Small intestine (tissue), 7 donors: ENCODE measurements around the gene RAB33A. TPM values are rescaled to one million over a fixed set of nuclear protein-coding genes. Genes with fewer than 3 reads are reported as not detected.

Experiments
- DNase-seq, 2 donors: peaks; one replicate each; pipeline versions ENCODE4 v3.0.0 to v3.0.0-alpha.2; 2013
- FAIRE-seq: peaks from 2 replicates; lab custom pipeline; 2012; peaks lifted over from hg19 to GRCh38; lab: Jason Lieb, UNC
- H3K27ac ChIP-seq, 3 donors: one replicate each; pipeline ENCODE4 v1.5.1; 2013; ENCODE audit warnings: low read length in 2 of 3, mild to moderate bottlenecking in 2 of 3, control low read depth in 1 of 3, inconsistent platforms in 1 of 3, low read depth in 1 of 3, moderate library complexity in 1 of 3
- H3K27me3 ChIP-seq, 3 donors: one replicate each; pipeline ENCODE4 v1.6.1; 2013; ENCODE audit warnings: low read length in 3 of 3, inconsistent platforms in 1 of 3; ENCODE audit not compliant: control insufficient read depth in 3 of 3, insufficient read depth in 3 of 3
- H3K36me3 ChIP-seq, 3 donors: one replicate each; pipeline ENCODE4 v1.6.1; 2013; ENCODE audit warnings: low read length in 3 of 3, inconsistent platforms in 1 of 3, low read depth in 1 of 3, mild to moderate bottlenecking in 1 of 3, moderate library complexity in 1 of 3; ENCODE audit not compliant: control insufficient read depth in 3 of 3, insufficient read depth in 2 of 3
- H3K4me1 ChIP-seq, 3 donors: one replicate each; pipeline ENCODE4 v1.6.1; 2013; ENCODE audit warnings: low read length in 2 of 3, inconsistent platforms in 1 of 3, low read depth in 1 of 3, mild to moderate bottlenecking in 1 of 3, moderate library complexity in 1 of 3; ENCODE audit not compliant: control insufficient read depth in 3 of 3, insufficient read depth in 2 of 3
- H3K4me3 ChIP-seq, 3 donors: one replicate each; pipeline ENCODE4 v1.5.1; 2013; ENCODE audit warnings: low read length in 3 of 3, control low read depth in 1 of 3, inconsistent platforms in 1 of 3, low read depth in 1 of 3, mild to moderate bottlenecking in 1 of 3, moderate library complexity in 1 of 3
- H3K9me3 ChIP-seq, 2 donors: one replicate each; pipeline ENCODE4 v1.6.1; 2013; ENCODE audit warnings: low read depth in 1 of 2, low read length in 1 of 2; ENCODE audit not compliant: control insufficient read depth in 2 of 2, insufficient read depth in 1 of 2
- WGBS, 3 donors: extraction: QIAGEN DNeasy Blood & Tissue Kit; methylation state at CpG; one replicate each; pipeline ENCODE4 v1.1.7; 2013; 5-methylcytosine and 5-hydroxymethylcytosine counted together
- polyA plus RNA-seq, 4 donors: library from polyadenylated mRNA; stranded (reverse) in 3 of 4; unstranded in 1 of 4; fragments of 200-250 nt in 3 of 4; fragments of 120-200 nt in 1 of 4; gene quantifications; one replicate each; pipeline versions ENCODE4 v1.2.1 to v1.2.3, GENCODE V29; 2013
- donor health status: healthy with polysubstance abuse.
- donor health status: control.
- donor health status: control.
- donor health status: Bipolar disorder and iron deficiency.
- donor health status: healthy.

RAB33A gene
- polyA plus RNA-seq, 4 donors: 0.50 to 1.1 (median 0.94) TPM

- no peak for FAIRE-seq
Observed at GRCh38 chrX:130174045-130174704, 2.4 kb downstream of the RAB33A start.

DNA sequence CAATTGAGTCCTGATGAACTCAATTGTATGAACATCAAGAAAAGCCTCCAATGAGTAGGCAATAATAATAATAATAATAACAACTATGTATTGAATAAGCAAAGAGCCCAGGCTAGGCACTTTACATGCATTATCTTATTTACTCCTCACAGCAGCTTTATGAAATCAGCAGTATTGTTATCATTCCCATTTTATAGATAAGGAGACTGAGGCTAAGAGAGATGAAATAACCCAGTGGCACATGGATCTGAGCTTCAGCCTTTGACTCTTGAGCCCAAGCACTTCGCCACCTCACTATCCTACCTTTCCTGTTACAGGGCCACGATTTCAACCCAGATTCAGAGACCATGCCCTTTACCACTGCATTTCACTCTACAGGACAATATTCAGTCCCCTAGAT is 3.2 kb downstream of the RAB33A start:
- WGBS, 3 donors: 86 to 100% (median 90%) methylated on average over 2 of the region's 2 CpGs
- H3K27ac ChIP-seq: no peak overlapping the region
- H3K9me3 ChIP-seq: no peaks in the 10 kb centered on the region
- H3K27me3 ChIP-seq: peaks cover 0 to 37% (median 0%) of the 10 kb centered on the region in 3 donors
- DNase-seq (no peak), FAIRE-seq (no peak)
- no peaks in the 10 kb centered on the region for H3K4me1 ChIP-seq
- H3K4me3 ChIP-seq: no peak overlapping the region
- H3K36me3 ChIP-seq: no peaks in the 10 kb centered on the region

More at GRCh38 chrX:130174045-130174704, 2.4 kb downstream of the RAB33A start:
- no peak for DNase-seq
- H3K4me1 ChIP-seq: no peaks in the 10 kb centered on the region
- peak overlapping the region in 1 of 3 donors; percentile 80 for H3K27ac ChIP-seq
- no peaks in the 10 kb centered on the region for H3K9me3 ChIP-seq
- no peak overlapping the region for H3K4me3 ChIP-seq
- WGBS, 3 donors: 54 to 59% (median 57%) methylated on average over 10 of the region's 10 CpGs
- no peaks in the 10 kb centered on the region for H3K36me3 ChIP-seq
- peaks cover 0 to 37% (median 0%) of the 10 kb centered on the region in 3 donors for H3K27me3 ChIP-seq

DNA sequence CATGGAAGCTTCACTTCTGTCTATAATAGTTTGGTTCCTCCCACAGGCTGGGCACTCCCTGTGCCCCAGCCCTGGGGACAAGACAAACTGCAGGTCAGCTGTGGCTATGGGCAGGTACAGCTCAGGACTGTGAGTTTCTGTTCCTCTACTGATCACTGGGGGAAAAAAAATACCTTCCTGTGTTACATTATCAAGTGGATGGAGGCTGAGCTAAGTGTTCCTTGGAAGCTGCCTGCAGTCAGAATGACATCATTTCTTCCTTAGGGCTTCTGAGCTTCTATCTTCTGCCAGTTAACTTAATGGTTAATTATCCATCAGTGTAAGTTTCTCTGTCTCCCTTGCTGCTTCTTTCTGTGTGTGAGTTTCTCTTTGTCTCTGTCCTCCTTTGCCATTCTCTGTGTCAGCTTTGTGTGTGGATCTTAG is 4.6 kb downstream of the RAB33A start:
- FAIRE-seq: no peak
- no peak for DNase-seq
- H3K27ac ChIP-seq: no peak overlapping the region

DNA sequence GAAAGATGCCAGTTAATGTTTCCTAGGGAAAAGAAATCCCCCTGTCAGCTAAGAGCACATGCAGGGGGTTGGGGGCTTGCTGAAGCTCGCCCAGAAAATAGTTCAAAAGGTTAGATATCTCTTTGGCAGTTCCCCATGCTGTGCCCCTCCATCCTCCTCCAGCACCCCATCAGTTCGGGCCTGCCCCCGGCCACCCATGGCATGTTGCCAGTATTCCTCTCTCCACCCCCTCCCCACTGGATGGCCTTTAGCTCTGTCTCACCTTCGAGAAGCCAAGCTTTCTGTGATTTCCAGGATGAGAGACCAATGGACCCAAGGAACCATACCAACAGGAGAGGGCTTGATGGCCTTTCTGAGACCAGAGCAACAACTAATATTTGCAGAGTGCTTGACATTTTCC is 5.2 kb downstream of the RAB33A start:
- H3K36me3 ChIP-seq: no peaks in the 10 kb centered on the region
- peaks cover 0 to 17% (median 0%) of the 10 kb centered on the region in 3 donors for H3K27me3 ChIP-seq
- H3K4me1 ChIP-seq: no peaks in the 10 kb centered on the region
- FAIRE-seq (no peak), DNase-seq (no peak)
- no peak overlapping the region for H3K4me3 ChIP-seq
- WGBS, 3 donors: 69 to 80% (median 78%) methylated on average over 4 of the region's 4 CpGs
- no peaks in the 10 kb centered on the region for H3K9me3 ChIP-seq
- no peak overlapping the region for H3K27ac ChIP-seq

More for the DNA sequence above, 4.6 kb downstream of the RAB33A start:
- H3K9me3 ChIP-seq: no peaks in the 10 kb centered on the region
- H3K27me3 ChIP-seq: peaks cover 0 to 23% (median 0%) of the 10 kb centered on the region in 3 donors
- no peaks in the 10 kb centered on the region for H3K36me3 ChIP-seq
- no peak overlapping the region for H3K4me3 ChIP-seq
- H3K4me1 ChIP-seq: no peaks in the 10 kb centered on the region

DNA sequence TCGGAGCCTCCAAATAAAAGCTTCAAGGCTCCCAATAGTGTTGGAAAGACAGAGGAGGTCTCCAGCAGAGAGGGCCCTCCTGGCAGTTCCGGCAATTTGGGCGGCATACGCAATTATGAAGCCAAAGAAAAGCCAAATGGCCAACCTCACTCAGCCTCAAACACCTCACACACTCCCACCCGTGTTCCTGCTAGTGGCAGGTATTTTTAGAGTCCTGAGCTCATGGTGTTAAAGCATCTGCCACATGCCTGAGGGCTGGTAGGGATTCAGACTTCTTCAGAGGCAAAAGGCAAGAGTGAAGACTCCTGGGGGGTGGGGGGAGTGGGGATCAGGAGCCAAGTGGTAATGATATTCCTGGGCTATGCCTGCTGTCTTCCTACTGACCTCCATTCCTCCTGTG is 7.4 kb downstream of the RAB33A start:
- whole genome bisulfite sequencing, 3 donors: 80 to 85% (median 85%) methylated on average over 5 of the region's 5 CpGs
- no peak for FAIRE-seq

DNA sequence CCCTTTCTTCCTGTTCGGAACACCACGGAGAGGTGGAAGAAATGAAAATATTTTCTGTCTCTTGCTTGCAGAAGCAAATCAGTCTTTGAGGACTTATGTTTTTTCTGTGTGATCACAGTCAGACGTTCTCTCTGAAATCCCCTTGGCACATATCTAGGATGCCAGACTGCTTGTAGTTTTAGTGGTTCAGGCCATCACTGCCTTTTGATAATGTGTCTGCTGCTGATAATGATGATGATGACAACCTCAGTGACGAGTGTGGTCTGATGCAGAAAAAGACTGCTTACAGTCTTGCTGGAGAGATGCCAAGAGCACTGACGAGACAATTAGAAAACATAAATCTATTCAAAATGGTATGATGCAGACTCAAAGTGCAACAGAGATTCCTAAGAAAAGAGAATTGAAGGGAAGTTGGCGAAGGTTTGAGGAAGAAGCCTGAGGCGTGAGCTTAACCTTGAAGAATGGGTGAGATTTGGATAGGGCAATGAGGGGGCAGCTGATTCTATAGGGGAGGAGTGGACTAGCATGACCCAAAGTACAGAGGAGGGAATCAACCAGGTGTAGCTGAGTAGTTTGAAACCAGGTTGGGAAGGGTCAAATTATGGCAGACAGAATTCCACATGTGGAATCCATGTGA is 7.9 kb downstream of the RAB33A start:
- no peak overlapping the region for H3K27ac ChIP-seq
- no peak for FAIRE-seq

More for the DNA sequence above, 7.4 kb downstream of the RAB33A start:
- Histone ChIP-seq H3K9me3 (no peaks in the 10 kb centered on the region), H3K4me1 (no peaks in the 10 kb centered on the region), H3K36me3 (no peaks in the 10 kb centered on the region), H3K27ac (no peak overlapping the region), H3K27me3 (peaks cover 0 to 2% (median 0%) of the 10 kb centered on the region in 3 donors), H3K4me3 (no peak overlapping the region)
- DNase-seq: no peak

GRCh38 chrX:130184168-130184567 is 12.4 kb downstream of the RAB33A start:
- Histone ChIP-seq H3K27me3 (no peaks in the 10 kb centered on the region), H3K9me3 (no peaks in the 10 kb centered on the region), H3K36me3 (no peaks in the 10 kb centered on the region), H3K27ac (no peak overlapping the region), H3K4me3 (no peak overlapping the region), H3K4me1 (no peaks in the 10 kb centered on the region)
- DNase-seq (no peak), FAIRE-seq (no peak)
- WGBS, 3 donors: 87 to 93% (median 91%) methylated on average over 11 of the region's 11 CpGs

More for the DNA sequence above, 7.9 kb downstream of the RAB33A start:
- H3K4me1 ChIP-seq: no peaks in the 10 kb centered on the region
- no peaks in the 10 kb centered on the region for H3K36me3 ChIP-seq
- no peak for DNase-seq
- 43 to 64% (median 56%) methylated on average over 5 to 7 of the region's 7 CpGs for WGBS, 3 donors
- no peaks in the 10 kb centered on the region for H3K9me3 ChIP-seq
- no peak overlapping the region for H3K4me3 ChIP-seq
- H3K27me3 ChIP-seq: no peaks in the 10 kb centered on the region

GRCh38 chrX:130184857-130185256 is 13.1 kb downstream of the RAB33A start:
- WGBS, 3 donors: 23 to 50% (median 29%) methylated on average over 2 of the region's 2 CpGs
- no peak overlapping the region for H3K27ac ChIP-seq
- H3K9me3 ChIP-seq: no peaks in the 10 kb centered on the region
- H3K4me1 ChIP-seq: no peaks in the 10 kb centered on the region
- no peak overlapping the region for H3K4me3 ChIP-seq
- DNase-seq (no peak), FAIRE-seq (no peak)
- no peaks in the 10 kb centered on the region for H3K36me3 ChIP-seq
- no peaks in the 10 kb centered on the region for H3K27me3 ChIP-seq
